ENCODE results near the gene CFAP299. TPM values are rescaled to one million over a fixed set of nuclear protein-coding genes. Genes with fewer than 3 reads are reported as not detected.

Gene CFAP299
- polyA plus RNA-seq, 1 experiment, result 1.4 TPM

- H3K9me3 ChIP-seq (ENCODE audit: control insufficient read depth, insufficient read depth, low read length), result no peaks in the 10 kb centered on the region
- no peak overlapping the region for H3K4me3 ChIP-seq (ENCODE audit: low read depth, low read length)
- no peak for TF ChIP-seq CTCF (IDR thresholded peaks at IDR 0.05; ENCODE audit: low read depth, low read length)
- H3K27ac ChIP-seq (ENCODE audit: low read depth, low read length), result no peak overlapping the region
- CTCF ChIA-PET, result interaction anchor here (0.8 to 1.2 kb wide), 2 partner anchors 246 to 249 kb away, joined by 4 read pairs; no protein-coding TSS in a partner anchor
- no peaks in the 10 kb centered on the region for H3K27me3 ChIP-seq (ENCODE audit: control insufficient read depth, insufficient read depth, low read length)
- POLR2A ChIA-PET, result interaction anchor here (0.7 kb wide), 1 partner anchor 100 kb away, joined by 3 read pairs; no protein-coding TSS in a partner anchor
- DNase-seq (ENCODE audit: low read depth, low spot score), result peak; percentile 7
These were observed 275.5 kb downstream of the CFAP299 start for GRCh38 chr4:80610845-80611677.

GRCh38 chr4:80611678-80611979 is 276.1 kb downstream of the CFAP299 start:
- no peak for TF ChIP-seq CTCF (IDR thresholded peaks at IDR 0.05; ENCODE audit: low read depth, low read length)
- POLR2A ChIA-PET, result no interaction called here
- DNase-seq (ENCODE audit: low read depth, low spot score), result no peak
- Histone ChIP-seq H3K9me3 (ENCODE audit: control insufficient read depth, insufficient read depth, low read length) (no peaks in the 10 kb centered on the region), H3K27ac (ENCODE audit: low read depth, low read length) (no peak overlapping the region), H3K4me3 (ENCODE audit: low read depth, low read length) (no peak overlapping the region), H3K27me3 (ENCODE audit: control insufficient read depth, insufficient read depth, low read length) (no peaks in the 10 kb centered on the region)
- CTCF ChIA-PET, result no interaction called here

- no peaks in the 10 kb centered on the region for H3K9me3 ChIP-seq (ENCODE audit: control insufficient read depth, insufficient read depth, low read length)
- no peak for DNase-seq (ENCODE audit: low read depth, low spot score)
- ChIA-PET POLR2A (no interaction called here), CTCF (interaction anchor here (1.0 kb wide), 1 partner anchor 377 kb away, joined by 4 read pairs; no protein-coding TSS in a partner anchor)
- H3K4me3 ChIP-seq (ENCODE audit: low read depth, low read length), result no peak overlapping the region
- H3K27me3 ChIP-seq (ENCODE audit: control insufficient read depth, insufficient read depth, low read length), result no peaks in the 10 kb centered on the region
- TF ChIP-seq CTCF (IDR thresholded peaks at IDR 0.05; ENCODE audit: low read depth, low read length), result no peak
- H3K27ac ChIP-seq (ENCODE audit: low read depth, low read length), result no peak overlapping the region
These were observed 277.9 kb downstream of the CFAP299 start for GRCh38 chr4:80613470-80613869.

- no peak overlapping the region for H3K4me3 ChIP-seq (ENCODE audit: low read depth, low read length)
- TF ChIP-seq CTCF (IDR thresholded peaks at IDR 0.05; ENCODE audit: low read depth, low read length), result no peak
- H3K27me3 ChIP-seq (ENCODE audit: control insufficient read depth, insufficient read depth, low read length), result no peaks in the 10 kb centered on the region
- no peak overlapping the region for H3K27ac ChIP-seq (ENCODE audit: low read depth, low read length)
- POLR2A ChIA-PET, result no interaction called here
- no peaks in the 10 kb centered on the region for H3K9me3 ChIP-seq (ENCODE audit: control insufficient read depth, insufficient read depth, low read length)
- DNase-seq (ENCODE audit: low read depth, low spot score), result no peak
- CTCF ChIA-PET, result no interaction called here
These were observed 278.8 kb downstream of the CFAP299 start for GRCh38 chr4:80614319-80614718.

GRCh38 chr4:80615099-80615498 is 279.6 kb downstream of the CFAP299 start:
- Histone ChIP-seq H3K27ac (ENCODE audit: low read depth, low read length) (no peak overlapping the region), H3K27me3 (ENCODE audit: control insufficient read depth, insufficient read depth, low read length) (no peaks in the 10 kb centered on the region), H3K4me3 (ENCODE audit: low read depth, low read length) (no peak overlapping the region), H3K9me3 (ENCODE audit: control insufficient read depth, insufficient read depth, low read length) (no peaks in the 10 kb centered on the region)
- POLR2A ChIA-PET, result no interaction called here
- no peak for DNase-seq (ENCODE audit: low read depth, low spot score)
- TF ChIP-seq CTCF (IDR thresholded peaks at IDR 0.05; ENCODE audit: low read depth, low read length), result no peak
- CTCF ChIA-PET, result no interaction called here
